ENCODE data around the gene RNLS.

GRCh38 chr10:88249450-88249849 lies 333.7 kb downstream of the RNLS start:
- TF ChIP-seq POLR2A (IDR thresholded peaks at IDR 0.05): no peak
- TF ChIP-seq CTCF (IDR thresholded peaks at IDR 0.05): no peak

Measured in sigmoid colon (tissue), 3 donors.